ENCODE results near the gene IVD. TPM values are rescaled to one million over a fixed set of nuclear protein-coding genes. Genes with fewer than 3 reads are reported as not detected.

IVD gene
- total and polyA plus RNA-seq, 2 of the 4 experiments (the other 2 are of a cell fraction), result 31.7 to 41.1 TPM

GRCh38 chr15:40451527-40452158, 46.0 kb downstream of the IVD start:
- intact Hi-C loops (cut with micrococcal nuclease), result no loop called here
- no peak overlapping the region for H3K23ac ChIP-seq (ENCODE audit: low read depth, low read length)
- no peaks in the 10 kb centered on the region for H3K27me3 ChIP-seq (ENCODE audit: control insufficient read depth, insufficient read depth, low read length)
- H2AK9ac ChIP-seq (replicated peaks; ENCODE audit: low read depth, low read length, poor library complexity), result no peak overlapping the region
- no peak overlapping the region for H3K18ac ChIP-seq (ENCODE audit: low read depth, low read length)
- H4K91ac ChIP-seq (ENCODE audit: insufficient read depth, low read depth, low read length), result no peak overlapping the region
- H4K20me1 ChIP-seq (ENCODE audit: insufficient read depth, low read length), result peaks cover 80% of the 10 kb centered on the region
- H3K9me1 ChIP-seq (ENCODE audit: insufficient read depth, low read length), result peaks cover 31% of the 10 kb centered on the region
- H4K5ac ChIP-seq (ENCODE audit: low read depth, low read length), result no peak overlapping the region
- H3K9ac ChIP-seq (ENCODE audit: low read depth, low read length), result no peak overlapping the region
- no peak overlapping the region for H3K4me2 ChIP-seq (ENCODE audit: low read depth, low read length)
- in situ Hi-C loops (cut with MboI; ENCODE audit: low sequenced_read_pairs), result no loop called here
- H3K4me1 ChIP-seq (ENCODE audit: control insufficient read depth, insufficient read depth, low read length), result peaks cover 14% of the 10 kb centered on the region
- no peak overlapping the region for H3K56ac ChIP-seq (ENCODE audit: extremely low read depth, insufficient read depth, low read length)
- no peak overlapping the region for H3K4me3 ChIP-seq (ENCODE audit: insufficient read depth, low read depth, low read length)
- H3K79me1 ChIP-seq (ENCODE audit: low read depth in 1 of 2, low read length in 2 of 2), result peaks cover 36 to 84% of the 10 kb centered on the region in 2 experiments
- H4K8ac ChIP-seq (ENCODE audit: low read depth in 2 of 2, low read length in 2 of 2), result no peak overlapping the region
- POLR2A ChIA-PET (ENCODE audit: unreplicated experiment), result no interaction called here
- dilution Hi-C loops (cut with HindIII; ENCODE audit: low sequenced_read_pairs, unreplicated experiment), result no loop called here
- H3K14ac ChIP-seq (replicated peaks; ENCODE audit: low read depth, low read length), result no peak overlapping the region
- TF ChIP-seq CHD1 (IDR thresholded peaks at IDR 0.05; ENCODE audit: low read depth, low read length), result no peak
- TF ChIP-seq SMC3 (IDR thresholded peaks at IDR 0.05; ENCODE audit: low read depth, low read length), result no peak
- TF ChIP-seq CEBPB (IDR thresholded peaks at IDR 0.05; ENCODE audit: low read depth, low read length), result no peak
- no peak for TF ChIP-seq POLR2A (IDR thresholded peaks at IDR 0.05; ENCODE audit: low read depth, low read length)
- TF ChIP-seq MXI1 (IDR thresholded peaks at IDR 0.05; ENCODE audit: borderline replicate concordance, low read depth, low read length), result no peak
- TF ChIP-seq RFX5 (IDR thresholded peaks at IDR 0.05; ENCODE audit: low read depth, low read length), result no peak
- TF ChIP-seq, protein P1, sequence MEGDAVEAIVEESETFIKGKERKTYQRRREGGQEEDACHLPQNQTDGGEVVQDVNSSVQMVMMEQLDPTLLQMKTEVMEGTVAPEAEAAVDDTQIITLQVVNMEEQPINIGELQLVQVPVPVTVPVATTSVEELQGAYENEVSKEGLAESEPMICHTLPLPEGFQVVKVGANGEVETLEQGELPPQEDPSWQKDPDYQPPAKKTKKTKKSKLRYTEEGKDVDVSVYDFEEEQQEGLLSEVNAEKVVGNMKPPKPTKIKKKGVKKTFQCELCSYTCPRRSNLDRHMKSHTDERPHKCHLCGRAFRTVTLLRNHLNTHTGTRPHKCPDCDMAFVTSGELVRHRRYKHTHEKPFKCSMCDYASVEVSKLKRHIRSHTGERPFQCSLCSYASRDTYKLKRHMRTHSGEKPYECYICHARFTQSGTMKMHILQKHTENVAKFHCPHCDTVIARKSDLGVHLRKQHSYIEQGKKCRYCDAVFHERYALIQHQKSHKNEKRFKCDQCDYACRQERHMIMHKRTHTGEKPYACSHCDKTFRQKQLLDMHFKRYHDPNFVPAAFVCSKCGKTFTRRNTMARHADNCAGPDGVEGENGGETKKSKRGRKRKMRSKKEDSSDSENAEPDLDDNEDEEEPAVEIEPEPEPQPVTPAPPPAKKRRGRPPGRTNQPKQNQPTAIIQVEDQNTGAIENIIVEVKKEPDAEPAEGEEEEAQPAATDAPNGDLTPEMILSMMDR (conservative IDR thresholded peaks at IDR 0.05; ENCODE audit: low read depth, low read length), result no peak
- no peak for TF ChIP-seq BHLHE40 (IDR thresholded peaks at IDR 0.05; ENCODE audit: low read depth, low read length)
- no peak for TF ChIP-seq RAD21 (IDR thresholded peaks at IDR 0.05; ENCODE audit: low read length)
- no peak for TF ChIP-seq MAZ (IDR thresholded peaks at IDR 0.05; ENCODE audit: borderline replicate concordance, low read depth, low read length)
- no peak for TF ChIP-seq FOS (IDR thresholded peaks at IDR 0.05; ENCODE audit: low read depth, low read length)
- no peak for TF ChIP-seq NFE2L2 (IDR thresholded peaks at IDR 0.05; ENCODE audit: low read depth, low read length)
- TF ChIP-seq USF2 (IDR thresholded peaks at IDR 0.05; ENCODE audit: low read depth, low read length), result no peak
- no peak for TF ChIP-seq RCOR1 (IDR thresholded peaks at IDR 0.05; ENCODE audit: insufficient replicate concordance, low read length)
- TF ChIP-seq, protein P2, sequence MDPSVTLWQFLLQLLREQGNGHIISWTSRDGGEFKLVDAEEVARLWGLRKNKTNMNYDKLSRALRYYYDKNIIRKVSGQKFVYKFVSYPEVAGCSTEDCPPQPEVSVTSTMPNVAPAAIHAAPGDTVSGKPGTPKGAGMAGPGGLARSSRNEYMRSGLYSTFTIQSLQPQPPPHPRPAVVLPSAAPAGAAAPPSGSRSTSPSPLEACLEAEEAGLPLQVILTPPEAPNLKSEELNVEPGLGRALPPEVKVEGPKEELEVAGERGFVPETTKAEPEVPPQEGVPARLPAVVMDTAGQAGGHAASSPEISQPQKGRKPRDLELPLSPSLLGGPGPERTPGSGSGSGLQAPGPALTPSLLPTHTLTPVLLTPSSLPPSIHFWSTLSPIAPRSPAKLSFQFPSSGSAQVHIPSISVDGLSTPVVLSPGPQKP (IDR thresholded peaks at IDR 0.05; ENCODE audit: borderline replicate concordance, low read depth, low read length), result no peak
- no peak for TF ChIP-seq MAFK (IDR thresholded peaks at IDR 0.05; ENCODE audit: low read depth, low read length)
- H2AK5ac ChIP-seq (ENCODE audit: low read depth, low read length), result no peak overlapping the region
- WGBS, 2 experiments (ENCODE audit: extremely low coverage in 2 of 2, insufficient read length in 1 of 2), result no CpG with 5 or more reads among the region's 3 CpGs
- ATAC-seq (ENCODE audit: low read depth) (no peak), DNase-seq (no peak)
- H3K27ac ChIP-seq (ENCODE audit: insufficient read depth, low read length), result no peak overlapping the region
- H3K36me3 ChIP-seq (ENCODE audit: control insufficient read depth, insufficient read depth, low read length), result no peaks in the 10 kb centered on the region
- no peak overlapping the region for H2BK120ac ChIP-seq (ENCODE audit: low read depth, low read length)
- H2BK5ac ChIP-seq (ENCODE audit: low read depth, low read length, poor library complexity, severe bottlenecking), result no peak overlapping the region
- H2AFZ ChIP-seq (replicated peaks; ENCODE audit: low read length, poor library complexity), result no peak overlapping the region
- CTCF ChIA-PET, result no interaction called here
- no peak overlapping the region for H3K4ac ChIP-seq (ENCODE audit: low read depth, low read length)
- no peak overlapping the region for H2BK15ac ChIP-seq (ENCODE audit: low read depth, low read length)
- BruUV-seq (replicated peaks), result no TSS peak
- H3K9me3 ChIP-seq (ENCODE audit: control insufficient read depth, insufficient read depth, low read length), result no peaks in the 10 kb centered on the region
- no peak overlapping the region for H2BK20ac ChIP-seq (ENCODE audit: low read depth, low read length)

Data from IMR-90 (cell line).